NK-92 (cell line): ENCODE results near the gene ZNF217.
"Not testable (repeated sequence)": the region's sequence is repeated elsewhere in the genome, so short reads cannot be mapped to it uniquely, and the experiment has no call there.

Experiments used
- DNase-seq: peaks from one replicate; lab custom pipeline; 2025; ENCODE audit not compliant: unreplicated experiment; lab: John Stamatoyannopoulos, UW

ZNF217 gene

GRCh38 chr20:53584550-53584913 is 9.1 kb downstream of the ZNF217 start:
- DNase-seq: not testable (repeated sequence)

DNA sequence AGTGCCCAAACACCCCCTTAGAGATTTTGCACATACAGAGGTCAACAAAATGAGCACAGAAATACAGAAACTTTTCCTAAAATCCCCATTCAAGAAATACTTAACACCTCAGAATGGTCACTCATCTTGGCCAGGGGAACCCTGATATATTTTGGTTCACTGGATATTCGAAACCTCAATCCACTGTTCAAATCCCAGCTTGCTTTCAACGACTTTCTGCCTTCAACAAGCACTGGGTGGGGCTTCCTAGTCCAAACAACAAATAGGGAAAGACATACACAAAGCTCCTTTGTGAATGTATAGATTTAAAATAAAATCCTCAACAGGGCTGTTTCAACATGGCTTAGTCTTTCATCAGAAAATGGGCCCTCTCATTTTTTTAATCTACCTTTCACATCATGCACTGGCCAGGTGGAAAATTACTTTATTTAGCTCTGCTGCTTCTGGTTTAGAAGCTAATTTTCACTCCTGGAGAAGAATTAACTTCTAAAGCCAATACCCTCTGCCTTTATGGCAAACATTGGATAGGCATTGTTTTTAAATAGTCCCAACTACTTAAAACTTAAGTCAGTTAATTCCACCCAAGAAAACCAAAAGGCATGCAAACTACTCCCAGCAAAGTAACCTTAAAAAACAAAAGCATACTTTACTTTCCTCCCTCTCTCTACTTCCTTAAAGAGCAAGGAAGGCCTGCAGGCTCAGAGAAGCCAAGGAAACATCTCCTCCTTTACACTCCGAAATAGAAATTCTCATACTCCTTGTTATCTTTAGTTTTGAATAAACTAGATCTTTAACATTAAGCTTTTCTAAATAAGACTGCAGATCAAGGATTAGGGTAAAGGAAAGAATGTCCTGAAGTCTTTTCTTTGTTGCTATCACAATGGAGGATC is 9.7 kb downstream of the ZNF217 start:
- DNase-seq: not testable (repeated sequence)

- no peak for DNase-seq
Measured at GRCh38 chr20:53582574-53583351, 10.9 kb downstream of the ZNF217 start.

DNA sequence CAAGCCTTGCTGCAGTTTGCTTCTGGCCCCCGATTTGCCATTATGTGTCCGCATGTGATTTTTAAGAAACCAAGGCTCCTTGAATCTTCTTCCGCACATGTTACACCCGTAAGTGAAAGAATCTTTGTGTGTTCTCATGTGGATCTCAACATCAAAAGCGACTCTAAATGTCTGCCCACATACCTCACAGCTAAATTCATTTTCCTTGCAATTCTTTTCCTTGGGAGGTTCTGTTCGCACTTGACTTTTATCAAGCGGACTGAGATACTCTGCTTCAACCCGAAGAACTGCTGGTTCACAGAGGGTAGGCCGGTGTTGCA is 11.4 kb downstream of the ZNF217 start:
- no peak for DNase-seq

DNA sequence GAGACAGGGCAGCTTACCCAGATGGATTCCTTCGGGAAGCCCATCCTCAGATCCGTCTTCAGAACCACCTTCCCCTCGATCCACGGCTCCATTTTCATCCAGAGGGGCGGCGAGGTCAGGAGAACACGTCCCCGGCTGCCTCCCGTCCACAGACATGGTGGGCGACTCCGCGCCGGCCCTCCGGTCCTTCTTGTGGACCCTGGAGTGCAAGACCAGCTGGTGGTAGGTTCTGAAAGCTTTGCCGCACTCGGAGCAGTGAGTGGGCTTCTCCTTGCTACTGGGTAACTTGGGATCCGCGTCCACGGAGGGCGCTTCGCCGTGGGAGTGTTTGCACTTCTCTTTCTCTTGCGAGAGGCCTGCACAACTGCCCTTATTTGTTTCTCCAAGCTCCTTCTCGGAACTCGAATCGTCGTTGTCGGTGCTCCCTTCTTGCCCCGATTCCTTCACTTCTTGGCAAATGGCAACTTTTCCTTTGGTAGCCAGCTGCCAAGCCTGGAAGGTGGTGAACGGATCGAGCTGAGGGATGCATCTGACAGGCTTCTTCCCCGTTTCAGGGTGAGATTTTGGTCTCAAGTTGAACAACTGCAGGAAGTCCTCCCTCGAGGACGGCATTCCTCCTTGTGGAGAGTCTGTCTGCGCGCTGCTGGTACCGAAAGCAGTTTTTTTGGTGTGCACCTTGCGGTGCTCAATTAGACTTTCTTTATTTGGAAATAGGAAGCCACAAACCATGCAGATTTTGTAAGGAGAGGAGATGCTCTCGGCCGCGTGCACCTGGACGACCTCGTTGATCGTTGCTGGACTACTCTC is 12.0 kb downstream of the ZNF217 start:
- no peak for DNase-seq

DNA sequence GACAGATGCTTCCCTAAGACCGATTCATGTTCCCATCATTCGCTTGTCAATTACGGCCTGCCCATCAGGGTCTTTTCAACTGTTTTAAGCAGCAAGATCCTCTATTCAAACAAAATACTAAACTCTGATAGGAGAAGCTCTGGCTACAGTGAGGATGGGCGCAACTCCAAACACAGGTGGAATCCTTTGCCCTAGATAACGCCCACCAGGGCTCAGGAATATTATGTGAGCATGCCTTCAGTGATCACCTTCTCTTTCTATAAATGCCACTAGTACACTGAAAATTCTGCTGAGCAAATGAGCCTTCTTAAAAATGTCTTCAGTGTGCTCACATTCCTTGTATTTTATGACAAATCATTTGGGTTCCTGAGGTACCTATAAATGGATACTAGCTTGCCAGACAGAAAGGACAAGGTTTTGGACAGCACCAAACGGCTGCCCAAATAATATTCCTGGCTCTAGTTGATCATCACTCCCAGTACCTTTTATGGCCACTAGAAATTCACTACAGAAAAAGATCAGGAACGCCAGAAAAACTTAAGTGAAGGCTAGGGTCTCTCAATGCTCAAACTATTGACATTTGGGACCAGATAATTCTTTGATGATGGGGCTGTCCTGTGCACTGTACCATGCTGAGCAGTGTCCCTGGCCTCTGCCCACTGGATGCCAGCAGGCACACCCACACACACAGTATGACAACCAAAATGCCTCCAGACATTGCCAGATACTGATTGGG is 13.1 kb downstream of the ZNF217 start:
- no peak for DNase-seq

DNA sequence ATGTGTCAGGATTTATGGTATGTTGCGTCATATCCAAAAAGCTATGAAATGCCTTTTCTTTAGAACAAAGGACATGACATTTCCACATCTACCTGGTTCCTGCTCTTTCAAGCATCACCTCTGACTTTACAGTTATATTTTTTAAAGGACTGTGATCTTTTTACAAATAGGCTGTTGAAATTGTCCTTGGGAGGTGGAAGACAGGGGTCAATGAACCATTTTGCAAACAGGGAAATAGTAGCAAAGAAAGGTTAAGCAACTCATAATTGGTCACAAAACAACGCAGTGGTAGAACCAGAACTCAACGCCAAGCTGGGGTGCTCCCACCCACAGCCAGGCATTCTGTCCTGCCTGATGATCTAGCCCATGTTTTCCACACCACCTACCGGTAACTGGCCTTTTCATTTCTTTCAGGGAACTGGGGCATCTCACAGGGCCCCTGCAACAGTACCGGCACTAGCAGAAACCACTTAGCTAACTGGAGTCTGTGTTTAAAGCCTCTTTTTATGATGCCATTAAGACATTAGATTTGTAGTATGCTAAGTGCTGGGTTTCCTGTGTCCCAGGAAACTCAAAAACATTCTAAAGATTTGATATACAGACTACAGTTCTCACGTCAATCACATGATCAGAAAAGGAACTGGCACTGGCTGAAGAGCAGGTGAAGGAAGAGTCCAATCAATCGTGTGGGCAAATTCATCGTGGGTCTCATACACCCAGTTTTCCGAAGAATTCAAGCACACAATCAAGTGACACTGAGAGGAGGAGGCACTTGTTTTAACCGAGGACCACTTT is 13.9 kb downstream of the ZNF217 start:
- DNase-seq: no peak

DNA sequence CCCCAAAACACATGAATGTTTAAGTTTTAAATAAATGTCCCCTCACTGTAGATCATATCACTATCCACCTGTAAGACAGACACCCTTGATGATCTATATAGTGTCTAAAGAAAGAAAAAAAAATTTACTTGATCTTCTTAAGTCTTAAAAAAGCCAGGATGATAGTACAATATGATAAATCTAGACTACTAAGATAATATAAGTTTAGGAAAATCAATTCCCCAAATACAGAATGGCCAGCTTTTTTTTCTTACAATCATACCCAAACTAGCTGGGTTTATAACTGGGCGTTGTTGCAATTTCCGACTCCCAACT is 14.4 kb downstream of the ZNF217 start:
- DNase-seq: no peak

DNA sequence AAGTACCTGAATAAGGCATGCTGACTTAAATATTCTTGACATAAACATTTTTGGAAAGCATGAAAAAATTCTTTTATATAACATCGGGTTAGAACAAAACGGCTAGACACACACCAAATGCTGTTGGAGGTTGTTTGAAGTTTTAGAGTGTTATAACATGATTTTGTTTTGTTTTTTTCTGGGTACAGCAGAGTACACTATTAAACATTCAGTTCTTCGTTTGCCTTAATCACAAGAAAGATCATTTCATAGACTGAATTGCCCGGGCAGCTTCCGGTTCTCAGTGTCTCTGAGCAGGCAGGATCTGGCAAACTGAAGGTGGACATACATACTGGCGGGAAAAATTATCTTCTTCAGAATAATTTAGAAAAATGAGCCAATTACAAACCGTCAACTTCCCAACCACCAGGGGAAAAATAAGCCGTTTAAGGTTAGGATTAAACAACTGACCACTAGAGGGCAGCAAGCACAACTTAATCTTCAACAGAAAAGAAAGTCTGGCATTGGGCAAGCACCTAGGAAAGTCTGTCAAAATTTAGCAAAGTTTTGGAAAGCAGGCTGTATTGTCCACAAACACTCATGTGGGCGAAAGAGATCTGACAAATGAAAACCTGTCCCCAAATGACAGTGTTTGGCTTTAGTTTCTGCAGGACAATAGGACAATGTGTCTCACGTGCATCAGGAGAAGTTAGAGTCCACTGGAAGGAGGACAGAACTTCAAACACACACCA is 15.0 kb downstream of the ZNF217 start:
- no peak for DNase-seq

- no peak for DNase-seq
Measured at GRCh38 chr20:53576586-53577318, 16.9 kb downstream of the ZNF217 start.

DNA sequence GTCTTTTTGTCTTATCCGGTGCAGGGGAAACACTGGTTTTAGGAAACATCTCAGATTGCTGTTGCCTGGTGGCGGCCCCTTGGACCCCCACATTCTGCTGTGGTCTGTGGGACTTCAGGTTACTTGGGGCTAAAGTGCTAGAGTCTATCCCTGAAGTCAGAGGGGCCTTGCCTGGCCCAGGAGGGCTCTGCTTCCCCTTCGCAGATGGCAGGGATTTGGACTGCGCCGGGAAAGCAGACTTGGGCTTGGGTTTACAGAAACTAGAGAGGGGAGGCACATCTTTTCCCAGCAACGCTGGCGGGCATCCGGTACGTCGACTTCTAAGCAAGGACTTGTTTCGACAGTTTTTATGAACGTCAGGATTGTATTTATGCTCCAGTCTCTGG is 17.5 kb downstream of the ZNF217 start:
- no peak for DNase-seq

DNA sequence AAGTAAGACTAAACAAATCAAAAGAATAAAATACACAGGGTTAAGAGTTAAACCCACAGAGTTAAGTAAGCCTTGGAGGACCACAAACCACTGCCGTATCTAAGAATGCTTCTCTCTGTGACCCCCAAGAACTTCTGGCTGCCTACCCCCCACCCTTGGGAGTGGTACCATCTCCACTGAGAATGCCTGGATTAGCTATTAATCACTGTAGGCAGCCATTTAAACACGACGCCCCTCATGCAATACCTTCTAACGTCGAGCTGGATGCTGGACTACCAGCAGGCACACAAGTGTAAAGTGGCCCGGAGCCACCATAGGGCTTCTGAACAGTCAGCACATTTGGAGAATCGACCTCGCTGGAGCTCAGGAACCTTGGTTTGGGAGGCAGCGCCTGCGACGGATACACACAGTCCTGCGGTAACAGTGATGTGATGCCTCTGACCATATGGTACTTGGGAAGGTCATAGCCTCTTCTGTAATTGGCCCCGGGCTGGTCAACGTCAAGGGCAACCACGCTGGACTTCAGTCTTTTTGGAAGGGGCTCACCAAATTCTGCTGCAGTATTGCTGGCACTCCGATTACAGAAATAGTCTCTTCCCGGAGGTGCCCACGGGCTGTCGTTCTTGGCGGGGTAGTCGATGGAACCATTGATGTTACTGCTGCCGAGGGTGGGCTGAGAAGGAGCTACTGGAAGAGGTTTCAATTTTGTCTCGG is 18.0 kb downstream of the ZNF217 start:
- no peak for DNase-seq

GRCh38 chr20:53574819-53575218 is 18.8 kb downstream of the ZNF217 start:
- DNase-seq: no peak

DNA sequence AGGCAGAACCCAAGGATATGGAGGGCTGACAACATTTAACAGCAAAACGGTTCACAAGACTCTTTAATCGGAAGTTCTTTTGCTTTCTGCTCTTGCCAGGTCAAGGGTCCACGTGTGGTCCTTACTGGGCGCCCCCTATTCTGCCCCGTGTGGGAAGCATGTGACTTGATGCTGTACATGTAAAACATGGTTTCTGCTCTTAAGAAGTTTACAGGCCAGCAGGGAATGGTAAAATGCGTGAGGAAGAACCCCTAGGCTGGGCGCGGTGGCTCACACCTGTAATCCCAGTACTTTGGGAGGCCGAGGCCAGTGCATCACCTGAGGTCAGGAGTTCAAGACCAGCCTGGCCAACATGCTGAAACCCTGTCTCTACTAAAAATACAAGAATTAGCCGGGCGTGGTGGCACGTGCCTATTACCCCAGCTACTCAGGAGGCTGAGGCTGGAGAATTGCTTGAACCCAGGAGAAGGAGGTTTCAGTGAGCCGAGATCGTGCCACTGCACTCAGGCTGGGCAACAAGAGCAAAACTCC is 19.3 kb downstream of the ZNF217 start:
- DNase-seq: no peak

DNA sequence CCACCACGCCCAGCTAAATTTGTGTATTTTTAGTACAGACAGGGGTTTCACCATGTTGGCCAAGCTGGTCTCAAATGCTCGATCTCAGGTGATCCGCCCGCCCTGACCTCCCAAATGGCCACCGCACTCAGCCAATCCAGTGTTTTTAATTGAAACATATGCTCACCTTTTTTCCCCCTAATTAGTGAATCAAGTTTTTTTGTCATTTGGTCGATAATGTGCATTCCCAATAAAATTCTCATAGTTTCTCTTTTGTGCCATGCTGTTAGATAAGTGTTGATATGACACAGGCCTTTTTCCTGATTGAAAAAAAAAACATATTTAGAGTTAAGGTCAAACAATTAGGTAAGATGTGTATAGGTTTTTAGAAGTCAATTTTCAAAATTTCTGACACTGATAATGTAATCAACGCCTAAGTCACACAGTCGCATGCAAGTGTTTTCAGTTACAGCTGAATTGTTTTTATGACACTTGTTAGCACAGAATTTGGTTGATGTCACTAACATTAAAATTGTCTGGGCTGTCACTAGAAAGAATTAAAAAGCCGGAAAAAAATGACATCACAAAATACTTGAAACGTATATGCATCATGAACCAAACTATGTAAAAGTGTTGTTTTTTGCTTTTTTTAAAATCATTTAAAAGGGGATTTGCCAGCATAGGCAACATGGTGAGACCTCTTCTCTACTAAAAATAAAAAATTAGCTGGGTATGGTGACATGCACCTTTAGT is 21.9 kb downstream of the ZNF217 start:
- DNase-seq: no peak

DNA sequence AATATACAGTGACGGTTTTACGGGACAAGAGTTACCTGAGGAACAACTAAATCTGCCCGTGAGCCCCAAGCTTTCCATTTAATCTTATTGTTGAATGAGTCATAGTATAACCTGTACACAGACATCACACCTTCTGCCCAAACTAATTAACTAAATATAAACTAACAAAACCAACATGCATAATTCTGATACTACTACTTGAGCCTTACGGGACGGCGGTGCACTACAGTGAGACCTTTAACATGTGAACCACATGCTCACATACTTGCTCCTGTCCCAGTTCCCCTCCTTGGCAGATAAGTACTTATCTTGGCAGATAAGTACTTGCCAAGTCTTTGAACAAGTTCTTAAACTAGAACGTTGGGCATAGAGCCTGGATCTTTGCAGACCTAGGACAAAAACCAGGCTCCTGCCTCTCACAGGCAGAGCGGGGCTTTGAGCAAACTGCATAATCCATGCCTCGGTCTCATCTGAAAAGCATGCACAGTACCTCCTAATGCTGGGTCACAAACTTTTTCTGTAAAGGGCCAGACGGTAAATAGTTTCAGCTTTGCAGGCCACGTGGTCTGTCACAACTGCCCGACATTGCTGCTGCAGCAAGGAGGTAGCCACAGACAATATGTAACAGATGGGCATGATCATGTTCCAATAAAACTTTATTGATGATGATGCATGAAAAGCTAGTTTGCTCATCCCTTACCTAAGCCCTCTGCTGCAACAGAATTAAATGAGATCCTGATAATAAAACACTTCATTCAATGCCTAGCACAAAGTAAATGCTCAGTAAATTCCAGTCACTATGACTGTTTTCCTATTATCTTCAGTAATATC is 23.0 kb downstream of the ZNF217 start:
- no peak for DNase-seq
